H1 (cell line): ENCODE results near the gene BAG2. TPM values are rescaled to one million over a fixed set of nuclear protein-coding genes. Genes with fewer than 3 reads are reported as not detected.

Experiments used
- CTCF ChIA-PET: fragments of 300-600 bp; sonication (Branson Sonifier 250); formaldehyde crosslinking; loops from one replicate; lab custom pipeline; 2021; ENCODE audit not compliant: partially characterized antibody; lab: Charles Lee
- POLR2A ChIA-PET: fragments of 300-600 bp; sonication (Branson Sonifier 250); formaldehyde crosslinking; loops from one replicate; lab custom pipeline; 2021; ENCODE audit warnings: inconsistent platforms; ENCODE audit not compliant: partially characterized antibody; lab: Charles Lee
- DNase-seq, 2 experiments: peaks; one replicate each; pipeline versions ENCODE4 v3.0.0 to v3.0.0-alpha.2; 2010 to 2022; ENCODE audit warnings: low spot score in 2 of 2, low read depth in 1 of 2, mixed read lengths in 1 of 2
- FAIRE-seq: peaks from 2 replicates; lab custom pipeline; 2011; peaks lifted over from hg19 to GRCh38; lab: Jason Lieb, UNC
- H2AFZ ChIP-seq: 2 replicates; pipeline ENCODE4 v1.8.1; 2012; ENCODE audit warnings: low read length, inconsistent platforms
- H2AK5ac ChIP-seq: 2 replicates; pipeline ENCODE4 v1.6.1; 2013; ENCODE audit warnings: low read depth, low read length
- H2BK120ac ChIP-seq: replicated peaks from 2 replicates; pipeline ENCODE3; 2013; ENCODE audit warnings: low read depth, low read length, inconsistent platforms
- H2BK12ac ChIP-seq: 2 replicates; pipeline ENCODE4 v1.6.1; 2013; ENCODE audit warnings: low read depth, low read length
- H2BK15ac ChIP-seq: 2 replicates; pipeline ENCODE4 v1.6.1; 2013; ENCODE audit warnings: low read length
- H2BK20ac ChIP-seq: 2 replicates; pipeline ENCODE4 v1.6.1; 2013; ENCODE audit warnings: low read length
- H2BK5ac ChIP-seq: 2 replicates; pipeline ENCODE4 v1.6.1; 2013; ENCODE audit warnings: low read depth, low read length
- H3K14ac ChIP-seq: 2 replicates; pipeline ENCODE4 v1.6.1; 2013; ENCODE audit warnings: inconsistent platforms; ENCODE audit not compliant: insufficient read length
- H3K18ac ChIP-seq: 2 replicates; pipeline ENCODE4 v1.6.1; 2013; ENCODE audit warnings: low read length; ENCODE audit errors: extremely low read depth
- H3K23ac ChIP-seq: 2 replicates; pipeline ENCODE4 v1.6.1; 2013; ENCODE audit warnings: inconsistent platforms; ENCODE audit not compliant: insufficient read length
- H3K23me2 ChIP-seq: 2 replicates; pipeline ENCODE4 v1.6.1; 2013; ENCODE audit warnings: low read depth, low read length
- H3K27ac ChIP-seq: 2 replicates; pipeline ENCODE4 v1.6.1; 2011; ENCODE audit warnings: low read depth, low read length, inconsistent platforms
- H3K27me3 ChIP-seq, 4 experiments: replicated peaks in 1 of 4; 1 replicate in 1 of 4; 2 replicates in 3 of 4; pipeline versions ENCODE4 v1.6.1 to v1.8.1; 2011 to 2013; ENCODE audit warnings: low read length in 3 of 4, mild to moderate bottlenecking in 3 of 4, inconsistent platforms in 2 of 4, mixed read lengths in 2 of 4, moderate library complexity in 1 of 4; ENCODE audit not compliant: control insufficient read depth in 3 of 4, insufficient read depth in 3 of 4; ENCODE audit errors: extremely low read depth in 1 of 4
- H3K36me3 ChIP-seq, 4 experiments: 2 replicates each; pipeline versions ENCODE4 v1.6.1 to v1.8.1; 2011 to 2013; ENCODE audit warnings: mild to moderate bottlenecking in 4 of 4, low read length in 3 of 4, moderate library complexity in 2 of 4, control low read depth in 1 of 4, inconsistent platforms in 1 of 4; ENCODE audit not compliant: insufficient read depth in 4 of 4, control insufficient read depth in 2 of 4
- H3K4ac ChIP-seq: replicated peaks from 2 replicates; pipeline ENCODE3; 2013; ENCODE audit warnings: low read length, low read depth, mixed read lengths, inconsistent platforms; ENCODE audit not compliant: insufficient read length
- H3K4me1 ChIP-seq, 4 experiments: replicated peaks in 1 of 4; 1 replicate in 1 of 4; 2 replicates in 3 of 4; pipeline versions ENCODE4 v1.6.1 to v1.8.1; 2011 to 2013; ENCODE audit warnings: low read length in 3 of 4, inconsistent platforms in 2 of 4, mixed read lengths in 1 of 4; ENCODE audit not compliant: insufficient read depth in 4 of 4, control insufficient read depth in 3 of 4
- H3K4me2 ChIP-seq, 2 experiments: 2 replicates each; pipeline versions ENCODE4 v1.6.1 to v1.8.1; 2011 to 2013; ENCODE audit warnings: low read depth in 2 of 2, low read length in 2 of 2, control low read depth in 1 of 2, inconsistent platforms in 1 of 2, mild to moderate bottlenecking in 1 of 2; ENCODE audit not compliant: insufficient read depth in 1 of 2
- H3K4me3 ChIP-seq, 4 experiments: fragments of 200-600, 300-600 bp in 1 of 4; sonication (generic), shearing (Covaris generic), sonication (Bioruptor Twin) in 1 of 4; 2 replicates each; pipeline versions ENCODE4 v1.5.1 to v1.8.1; 2011 to 2016; ENCODE audit warnings: low read length in 4 of 4, low read depth in 3 of 4, control low read depth in 2 of 4, inconsistent platforms in 2 of 4, mild to moderate bottlenecking in 2 of 4, mixed read lengths in 1 of 4, moderate library complexity in 1 of 4; ENCODE audit not compliant: insufficient read depth in 2 of 4; ENCODE audit errors: extremely low read depth in 1 of 4
- H3K56ac ChIP-seq: replicated peaks from 2 replicates; pipeline ENCODE3; 2013; ENCODE audit warnings: low read depth, mild to moderate bottlenecking, mixed read lengths, low read length, inconsistent platforms; ENCODE audit not compliant: insufficient read length
- H3K79me1 ChIP-seq: 2 replicates; pipeline ENCODE4 v1.6.1; 2013; ENCODE audit warnings: low read depth, low read length, control low read depth
- H3K79me2 ChIP-seq, 2 experiments: 2 replicates each; pipeline versions ENCODE4 v1.6.1 to v1.8.1; 2012 to 2013; ENCODE audit warnings: low read length in 2 of 2, mild to moderate bottlenecking in 2 of 2, inconsistent platforms in 1 of 2; ENCODE audit not compliant: insufficient read depth in 2 of 2, control insufficient read depth in 1 of 2
- H3K9ac ChIP-seq, 4 experiments: replicated peaks in 1 of 4; 1 replicate in 1 of 4; 2 replicates in 3 of 4; pipeline versions ENCODE4 v1.6.1 to v1.8.1; 2011 to 2013; ENCODE audit warnings: low read depth in 3 of 4, low read length in 3 of 4, control low read depth in 2 of 4, mild to moderate bottlenecking in 2 of 4, moderate library complexity in 2 of 4, inconsistent platforms in 1 of 4; ENCODE audit errors: extremely low read depth in 1 of 4
- H3K9me3 ChIP-seq, 2 experiments: 2 replicates each; pipeline versions ENCODE4 v1.6.1 to v1.8.1; 2012 to 2013; ENCODE audit warnings: mild to moderate bottlenecking in 2 of 2, moderate library complexity in 2 of 2, control low read depth in 1 of 2, inconsistent platforms in 1 of 2, low read depth in 1 of 2, low read length in 1 of 2, mixed read lengths in 1 of 2; ENCODE audit not compliant: insufficient read depth in 2 of 2
- H4K20me1 ChIP-seq, 2 experiments: replicated peaks in 1 of 2; 2 replicates each; pipeline versions ENCODE3 to v1.8.1; 2011 to 2013; ENCODE audit warnings: inconsistent platforms in 2 of 2, low read length in 2 of 2, mild to moderate bottlenecking in 1 of 2; ENCODE audit not compliant: insufficient read depth in 2 of 2, control insufficient read depth in 1 of 2
- H4K5ac ChIP-seq: 2 replicates; pipeline ENCODE4 v1.6.1; 2013; ENCODE audit warnings: low read length, low read depth, mixed read lengths, inconsistent platforms; ENCODE audit not compliant: insufficient read length
- H4K8ac ChIP-seq: 2 replicates; pipeline ENCODE4 v1.8.0; 2013; ENCODE audit warnings: mild to moderate bottlenecking, moderate library complexity, low read length, inconsistent platforms; ENCODE audit not compliant: insufficient read depth; ENCODE audit errors: extremely low read depth
- H4K91ac ChIP-seq: replicated peaks from 2 replicates; pipeline ENCODE3; 2013; ENCODE audit warnings: low read length, mixed read lengths, inconsistent platforms; ENCODE audit not compliant: insufficient read length
- ASH2L ChIP-seq: fragments of 200-600, 300-600 bp; sonication (generic); IDR thresholded peaks from one replicate; pipeline ENCODE4 v1.7.1; 2017; ENCODE audit warnings: low read length
- BRCA1 ChIP-seq: IDR thresholded peaks from 2 replicates; pipeline ENCODE4 v1.6.1; 2012; ENCODE audit warnings: low read depth, low read length, improper control_type of control experiment
- CEBPB ChIP-seq: IDR thresholded peaks from 2 replicates; pipeline ENCODE4 v1.6.1; 2012; ENCODE audit warnings: low read depth, low read length
- CHD1 ChIP-seq: IDR thresholded peaks from 2 replicates; pipeline ENCODE4 v1.6.1; 2012; ENCODE audit warnings: low read depth, low read length, improper control_type of control experiment
- E2F6 ChIP-seq: IDR thresholded peaks from 2 replicates; pipeline ENCODE4 v1.6.1; 2012; ENCODE audit warnings: inconsistent platforms
- RAD21 ChIP-seq, 2 experiments: IDR thresholded peaks in 1 of 2; conservative IDR thresholded peaks in 1 of 2; 2 replicates each; pipeline ENCODE4 v1.6.1; 2011; ENCODE audit warnings: low read depth in 2 of 2, low read length in 2 of 2, improper control_type of control experiment in 1 of 2, inconsistent platforms in 1 of 2, mild to moderate bottlenecking in 1 of 2, moderate library complexity in 1 of 2
- RFX5 ChIP-seq: IDR thresholded peaks from 2 replicates; pipeline ENCODE4 v1.6.1; 2011; ENCODE audit warnings: low read depth, low read length, improper control_type of control experiment, borderline replicate concordance
- RXRA ChIP-seq: IDR thresholded peaks from 2 replicates; pipeline ENCODE4 v1.6.1; 2011; ENCODE audit warnings: low read depth, mild to moderate bottlenecking, low read length, moderate library complexity; ENCODE audit not compliant: insufficient read depth
- SAP30 ChIP-seq: fragments of 300-600 bp; sonication (generic); IDR thresholded peaks from 2 replicates; pipeline ENCODE4 v1.7.1; 2012; ENCODE audit warnings: low read length, moderate library complexity, mild to moderate bottlenecking, inconsistent platforms; ENCODE audit not compliant: insufficient read depth, insufficient replicate concordance
- WGBS, 2 experiments: shearing (Covaris generic) in 1 of 2; methylation state at CpG; one replicate each; pipeline versions ENCODE4 v1.1.6 to v1.1.7; 2013 to 2015; ENCODE audit warnings: low lambda C conversion rate in 2 of 2, mixed read lengths in 2 of 2, inconsistent platforms in 1 of 2, low coverage in 1 of 2, missing lambda C conversion rate in 1 of 2; ENCODE audit not compliant: insufficient replicate concordance in 2 of 2, insufficient coverage in 1 of 2, insufficient read length in 1 of 2; ENCODE audit errors: extremely low coverage in 1 of 2, missing lambda C conversion rate in 1 of 2; 5-methylcytosine and 5-hydroxymethylcytosine counted together
- polyA plus RNA-seq, 7 experiments: library from polyadenylated mRNA; depleted of rRNA in 3 of 7; stranded (reverse) in 5 of 7; unstranded in 2 of 7; fragments of >200 nt in 5 of 7; fragments of 200-250 nt in 2 of 7; gene quantifications; 1 replicate in 5 of 7; 2 replicates in 1 of 7; 4 replicates in 1 of 7; pipeline versions ENCODE4 v1.2.1 to v1.2.3, GENCODE V29; 2011 to 2013; ENCODE audit warnings: missing spikeins in 2 of 7, mixed read lengths in 2 of 7
- total RNA-seq: library from RNA; stranded (reverse); fragmentation: NEBNext Ultra II Directional; extraction: Animal tissue kit (Norgen Biotek cat#: 25700); gene quantifications from 2 replicates; pipeline ENCODE4 v1.2.1, GENCODE V29; 2021

The BAG2 gene
- total and polyA plus RNA-seq, 2 of the 8 experiments (the other 6 are each of a cell fraction or from before 2014, with no cell fraction given): 4.4 to 7.4 TPM

DNA sequence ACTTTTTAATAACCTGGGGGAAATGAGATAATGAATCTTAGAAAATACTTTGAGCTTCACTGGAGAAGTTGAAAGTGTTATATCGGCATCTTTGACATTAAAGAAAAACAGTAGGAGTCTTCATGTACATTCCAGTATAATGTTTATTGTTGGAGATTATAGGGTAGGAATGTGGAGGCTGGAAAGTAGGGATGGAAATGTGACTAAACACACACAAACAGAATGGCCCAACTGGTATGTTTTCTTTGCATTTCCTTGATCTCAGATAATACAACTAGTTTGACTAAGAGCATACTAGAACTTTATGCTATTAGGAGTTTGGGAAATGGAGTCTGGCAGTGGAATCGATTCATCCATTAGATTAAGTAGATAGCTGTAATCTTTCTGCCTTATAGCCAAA, 10.1 kb upstream of the BAG2 start:
- Histone ChIP-seq H3K4me1 (no peaks in the 10 kb centered on the region), H3K56ac (no peak overlapping the region), H4K20me1 (no peaks in the 10 kb centered on the region), H3K27me3 (no peaks in the 10 kb centered on the region), H2AFZ (no peak overlapping the region), H3K18ac (no peak overlapping the region), H3K9ac (no peak overlapping the region), H3K79me1 (no peaks in the 10 kb centered on the region), H4K8ac (no peak overlapping the region), H2BK5ac (no peak overlapping the region), H4K5ac (no peak overlapping the region), H3K4me2 (no peak overlapping the region), H3K79me2 (no peaks in the 10 kb centered on the region), H3K14ac (no peak overlapping the region), H3K4ac (no peak overlapping the region), H2BK20ac (no peak overlapping the region), H2AK5ac (no peak overlapping the region), H2BK120ac (no peak overlapping the region), H2BK12ac (no peak overlapping the region), H3K36me3 (peaks cover 0 to 14% (median 5%) of the 10 kb centered on the region in 4 experiments; a peak in 2 of 8 replicates), H3K27ac (no peak overlapping the region), H3K23ac (no peak overlapping the region), H3K9me3 (no peaks in the 10 kb centered on the region; a peak in 1 of 4 replicates), H3K4me3 (no peak overlapping the region), H2BK15ac (no peak overlapping the region), H4K91ac (no peak overlapping the region), H3K23me2 (no peaks in the 10 kb centered on the region)
- POLR2A ChIA-PET: no interaction called here
- FAIRE-seq (no peak), DNase-seq (no peak)
- TF ChIP-seq BRCA1 (no peak), CHD1 (no peak), CEBPB (no peak), RAD21 (IDR thresholded peaks at IDR 0.05 in 1 of 2, conservative IDR thresholded peaks at IDR 0.05 in 1 of 2; ENCODE audit: low read depth in 2 of 2, low read length in 2 of 2) (no peak), SAP30 (no peak), RXRA (no peak), E2F6 (no peak), ASH2L (no peak), RFX5 (no peak)
- CTCF ChIA-PET: interaction anchor here (1.0 to 1.2 kb wide), 2 partner anchors 8 to 10 kb away, joined by 4 to 5 read pairs; no protein-coding TSS in a partner anchor
- 96% methylated on average over 2 of the region's 2 CpGs; no CpG with 5 or more reads in 1 of the 2 experiments for WGBS, 2 experiments
